Prostate gland (tissue), 2 donors: Measurements from ENCODE around the gene APOO. TPM values are rescaled to one million over a fixed set of nuclear protein-coding genes. Genes with fewer than 3 reads are reported as not detected.

Experiments
- DNase-seq: peaks from one replicate; pipeline ENCODE4 v3.0.0-alpha.2; 2019; ENCODE audit warnings: low spot score
- H3K27ac ChIP-seq, 2 donors: fragments of 200-600 bp; sonication (generic); 2 replicates each; pipeline ENCODE4 v1.5.1; 2017 to 2019
- H3K27me3 ChIP-seq: fragments of 200-600 bp; sonication (generic); replicated peaks from 2 replicates; pipeline ENCODE4 v1.5.1; 2019; ENCODE audit not compliant: insufficient read depth
- H3K36me3 ChIP-seq, 2 donors: fragments of 200-600 bp; sonication (generic); 1 replicate in 1 of 2; 2 replicates in 1 of 2; pipeline versions ENCODE4 v1.5.1 to v1.8.1; 2017 to 2019
- H3K4me1 ChIP-seq: fragments of 200-600 bp; sonication (generic); replicated peaks from 2 replicates; pipeline ENCODE4 v1.5.1; 2019
- H3K4me3 ChIP-seq, 2 donors: fragments of 200-600 bp; sonication (generic); 2 replicates each; pipeline ENCODE4 v1.5.1; 2017 to 2019
- H3K9me3 ChIP-seq: fragments of 200-600 bp; sonication (generic); 2 replicates; pipeline ENCODE4 v1.5.1; 2017
- POLR2A ChIP-seq: fragments of 450-650 bp; IDR thresholded peaks from one replicate; pipeline ENCODE4 v1.6.1; 2016; ENCODE audit warnings: antibody characterized with exemption, mild to moderate bottlenecking
- POLR2AphosphoS5 ChIP-seq: sonication (generic); formaldehyde crosslinking; IDR thresholded peaks from one replicate; pipeline ENCODE4 v1.6.1; 2017; ENCODE audit warnings: antibody characterized with exemption
- WGBS: methylation state at CpG from one replicate; pipeline ENCODE4 v1.1.5; 2018; 5-methylcytosine and 5-hydroxymethylcytosine counted together
- intact Hi-C: fragments of 100-400 bp; cut with DNase I; formaldehyde crosslinking; loops from one replicate; pipeline ENCODE4 v1.14.2; 2022
- total RNA-seq, 2 donors: library from RNA; depleted of rRNA; stranded (reverse); fragments of >200 nt; gene quantifications; one replicate each; pipeline ENCODE4 v1.1.0, GENCODE V29; 2016
- TF ChIP-seq, protein P1 (sequence below), 4 experiments: fragments of 200-600 bp in 2 of 4; fragments of 450-650 bp in 2 of 4; sonication (generic) in 2 of 4; IDR thresholded peaks; 1 replicate in 3 of 4; 2 replicates in 1 of 4; pipeline ENCODE4 v1.5.1; 2016 to 2019; ENCODE audit warnings: antibody characterized with exemption in 4 of 4, mild to moderate bottlenecking in 2 of 4, moderate library complexity in 2 of 4

APOO gene
- total RNA-seq, 2 donors from 2014 or later = 12.3 to 17.3 TPM

DNA sequence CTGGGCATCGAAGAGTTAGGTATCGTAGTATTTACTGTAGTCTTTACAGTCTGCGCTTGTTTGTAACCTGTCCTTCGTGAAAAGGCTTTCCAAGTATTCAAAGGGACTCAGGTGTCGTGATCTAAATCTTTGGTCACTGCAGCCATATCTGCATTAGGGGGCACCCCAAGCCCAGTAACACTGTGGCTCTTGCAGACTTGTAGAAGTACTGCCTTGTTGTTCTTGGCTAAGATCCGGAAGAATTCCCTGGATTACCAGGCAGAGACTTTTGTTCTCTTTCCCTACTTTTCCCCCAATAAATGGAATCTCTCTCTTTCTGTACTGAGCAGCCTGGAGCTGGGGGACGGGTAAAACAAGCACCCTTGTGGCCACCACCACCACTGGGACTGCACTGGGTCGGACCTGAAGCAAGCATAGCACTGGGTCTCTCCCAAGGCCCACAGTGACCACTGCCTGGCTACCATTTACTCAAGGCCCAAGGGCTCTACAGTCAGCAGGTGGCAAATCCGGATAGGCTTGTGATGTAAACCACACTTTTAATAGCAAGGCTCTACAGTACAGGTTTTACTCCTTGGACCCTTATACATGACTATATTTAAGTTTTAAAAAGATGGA is 12.1 kb upstream of the APOO start:
- Histone ChIP-seq H3K4me1 (no peaks in the 10 kb centered on the region), H3K27me3 (no peaks in the 10 kb centered on the region), H3K27ac (no peak overlapping the region), H3K4me3 (no peak overlapping the region), H3K36me3 (no peaks in the 10 kb centered on the region), H3K9me3 (no peaks in the 10 kb centered on the region)
- 64% methylated on average over 9 of the region's 9 CpGs for WGBS
- DNase-seq = no peak
- TF ChIP-seq, protein P1, sequence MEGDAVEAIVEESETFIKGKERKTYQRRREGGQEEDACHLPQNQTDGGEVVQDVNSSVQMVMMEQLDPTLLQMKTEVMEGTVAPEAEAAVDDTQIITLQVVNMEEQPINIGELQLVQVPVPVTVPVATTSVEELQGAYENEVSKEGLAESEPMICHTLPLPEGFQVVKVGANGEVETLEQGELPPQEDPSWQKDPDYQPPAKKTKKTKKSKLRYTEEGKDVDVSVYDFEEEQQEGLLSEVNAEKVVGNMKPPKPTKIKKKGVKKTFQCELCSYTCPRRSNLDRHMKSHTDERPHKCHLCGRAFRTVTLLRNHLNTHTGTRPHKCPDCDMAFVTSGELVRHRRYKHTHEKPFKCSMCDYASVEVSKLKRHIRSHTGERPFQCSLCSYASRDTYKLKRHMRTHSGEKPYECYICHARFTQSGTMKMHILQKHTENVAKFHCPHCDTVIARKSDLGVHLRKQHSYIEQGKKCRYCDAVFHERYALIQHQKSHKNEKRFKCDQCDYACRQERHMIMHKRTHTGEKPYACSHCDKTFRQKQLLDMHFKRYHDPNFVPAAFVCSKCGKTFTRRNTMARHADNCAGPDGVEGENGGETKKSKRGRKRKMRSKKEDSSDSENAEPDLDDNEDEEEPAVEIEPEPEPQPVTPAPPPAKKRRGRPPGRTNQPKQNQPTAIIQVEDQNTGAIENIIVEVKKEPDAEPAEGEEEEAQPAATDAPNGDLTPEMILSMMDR (IDR thresholded peaks at IDR 0.05) = no peak
- no peak for TF ChIP-seq POLR2AphosphoS5
- TF ChIP-seq POLR2A = no peak
- intact Hi-C loops = no loop called here

- H3K9me3 ChIP-seq = no peaks in the 10 kb centered on the region
- TF ChIP-seq POLR2AphosphoS5 = no peak
- no peak for TF ChIP-seq POLR2A
- TF ChIP-seq, protein P1 (IDR thresholded peaks at IDR 0.05) = no peak
- no peak overlapping the region for H3K4me3 ChIP-seq
- H3K4me1 ChIP-seq = no peaks in the 10 kb centered on the region
- 100% methylated on average over 1 of the region's 1 CpG for WGBS
- intact Hi-C loops = no loop called here
- no peak for DNase-seq
- no peaks in the 10 kb centered on the region for H3K36me3 ChIP-seq
- H3K27me3 ChIP-seq = no peaks in the 10 kb centered on the region
- no peak overlapping the region for H3K27ac ChIP-seq
Observed at GRCh38 chrX:23919148-23919547, 11.4 kb upstream of the APOO start.

GRCh38 chrX:23911126-23911835 is 3.5 kb upstream of the APOO start:
- H3K27me3 ChIP-seq = no peaks in the 10 kb centered on the region
- no peak for DNase-seq
- no peak overlapping the region for H3K4me3 ChIP-seq
- no peaks in the 10 kb centered on the region for H3K36me3 ChIP-seq
- TF ChIP-seq POLR2AphosphoS5 = no peak
- TF ChIP-seq POLR2A = no peak
- TF ChIP-seq, protein P1 (IDR thresholded peaks at IDR 0.05) = no peak
- no peaks in the 10 kb centered on the region for H3K4me1 ChIP-seq
- intact Hi-C loops = no loop called here
- 73% methylated on average over 5 of the region's 5 CpGs for WGBS
- H3K27ac ChIP-seq = no peak overlapping the region
- no peaks in the 10 kb centered on the region for H3K9me3 ChIP-seq

- DNase-seq = no peak
- Histone ChIP-seq H3K4me1 (no peaks in the 10 kb centered on the region), H3K9me3 (no peaks in the 10 kb centered on the region), H3K27me3 (no peaks in the 10 kb centered on the region), H3K36me3 (no peaks in the 10 kb centered on the region), H3K4me3 (peak overlapping the region; percentile 45 to 51), H3K27ac (peak overlapping the region; percentile 82 to 87)
- 13% methylated on average over 12 of the region's 13 CpGs for WGBS
- intact Hi-C loops = loop anchor here (10.0 kb wide), 3 partner anchors 116 to 236 kb away; partner anchors contain the start of genes EIF2S3, KLHL15 and ZFX
- TF ChIP-seq POLR2AphosphoS5 = no peak
Observed at GRCh38 chrX:23908219-23909004, 674 bp upstream of the APOO start.

DNA sequence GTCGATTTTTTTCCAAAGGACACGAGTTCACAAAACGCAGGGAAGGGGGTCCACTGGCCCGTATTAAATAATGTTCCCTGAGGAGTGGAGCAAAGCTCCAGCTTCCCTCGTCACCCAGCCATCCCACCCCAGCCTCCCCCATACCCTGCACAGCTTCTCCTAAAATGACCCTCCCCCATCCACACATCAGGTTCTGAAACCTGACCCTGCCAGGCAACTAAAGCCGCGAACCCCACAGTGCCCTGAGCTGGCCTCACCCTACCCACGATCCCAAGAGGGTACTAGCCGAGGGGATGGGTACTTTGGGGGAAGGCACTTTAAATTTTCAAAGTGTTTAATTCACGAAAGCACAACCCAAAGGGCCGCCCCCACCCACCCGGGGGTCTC is 634 bp downstream of the APOO start:
- Histone ChIP-seq H3K9me3 (no peaks in the 10 kb centered on the region), H3K36me3 (no peaks in the 10 kb centered on the region), H3K4me1 (no peaks in the 10 kb centered on the region), H3K27ac (peak overlapping the region; percentile 82 to 87), H3K4me3 (peak overlapping the region; percentile 45 to 51), H3K27me3 (no peaks in the 10 kb centered on the region)
- 0% methylated on average over 10 of the region's 12 CpGs for WGBS
- intact Hi-C loops = loop anchor here (10.0 kb wide), 3 partner anchors 118 to 238 kb away; partner anchors contain the start of genes EIF2S3, KLHL15 and ZFX
- no peak for DNase-seq
- TF ChIP-seq POLR2AphosphoS5 (no peak), POLR2A (no peak)
- TF ChIP-seq, protein P1 (IDR thresholded peaks at IDR 0.05) = no peak
